Cardiac fibroblast (primary cell): Measurements from ENCODE around the gene TNIP3.

Experiments
- DNase-seq, 2 donors: peaks; one replicate each; pipeline versions ENCODE4 v3.0.0 to v3.0.0-alpha.2; 2010; ENCODE audit warnings: low read depth in 2 of 2
- H3K4me3 ChIP-seq, 2 donors: replicated peaks in 1 of 2; 1 replicate in 1 of 2; 2 replicates in 1 of 2; pipeline ENCODE4 v1.5.1; 2011; ENCODE audit warnings: low read depth in 2 of 2, low read length in 2 of 2, mild to moderate bottlenecking in 2 of 2, moderate library complexity in 1 of 2
- TF ChIP-seq, protein P1 (sequence below): IDR thresholded peaks from one replicate; pipeline ENCODE4 v1.5.1; 2011; ENCODE audit warnings: low read depth, mild to moderate bottlenecking, low read length, inconsistent platforms

The TNIP3 gene

GRCh38 chr4:121126449-121127006 lies 37.6 kb downstream of the TNIP3 start:
- DNase-seq, result no peak
- H3K4me3 ChIP-seq, result no peak overlapping the region
- TF ChIP-seq, protein P1, sequence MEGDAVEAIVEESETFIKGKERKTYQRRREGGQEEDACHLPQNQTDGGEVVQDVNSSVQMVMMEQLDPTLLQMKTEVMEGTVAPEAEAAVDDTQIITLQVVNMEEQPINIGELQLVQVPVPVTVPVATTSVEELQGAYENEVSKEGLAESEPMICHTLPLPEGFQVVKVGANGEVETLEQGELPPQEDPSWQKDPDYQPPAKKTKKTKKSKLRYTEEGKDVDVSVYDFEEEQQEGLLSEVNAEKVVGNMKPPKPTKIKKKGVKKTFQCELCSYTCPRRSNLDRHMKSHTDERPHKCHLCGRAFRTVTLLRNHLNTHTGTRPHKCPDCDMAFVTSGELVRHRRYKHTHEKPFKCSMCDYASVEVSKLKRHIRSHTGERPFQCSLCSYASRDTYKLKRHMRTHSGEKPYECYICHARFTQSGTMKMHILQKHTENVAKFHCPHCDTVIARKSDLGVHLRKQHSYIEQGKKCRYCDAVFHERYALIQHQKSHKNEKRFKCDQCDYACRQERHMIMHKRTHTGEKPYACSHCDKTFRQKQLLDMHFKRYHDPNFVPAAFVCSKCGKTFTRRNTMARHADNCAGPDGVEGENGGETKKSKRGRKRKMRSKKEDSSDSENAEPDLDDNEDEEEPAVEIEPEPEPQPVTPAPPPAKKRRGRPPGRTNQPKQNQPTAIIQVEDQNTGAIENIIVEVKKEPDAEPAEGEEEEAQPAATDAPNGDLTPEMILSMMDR, result no peak

- DNase-seq, result no peak
- H3K4me3 ChIP-seq, result no peak overlapping the region
- TF ChIP-seq, protein P1, result no peak
These were observed 38.6 kb downstream of the TNIP3 start for GRCh38 chr4:121125498-121125885.

DNA sequence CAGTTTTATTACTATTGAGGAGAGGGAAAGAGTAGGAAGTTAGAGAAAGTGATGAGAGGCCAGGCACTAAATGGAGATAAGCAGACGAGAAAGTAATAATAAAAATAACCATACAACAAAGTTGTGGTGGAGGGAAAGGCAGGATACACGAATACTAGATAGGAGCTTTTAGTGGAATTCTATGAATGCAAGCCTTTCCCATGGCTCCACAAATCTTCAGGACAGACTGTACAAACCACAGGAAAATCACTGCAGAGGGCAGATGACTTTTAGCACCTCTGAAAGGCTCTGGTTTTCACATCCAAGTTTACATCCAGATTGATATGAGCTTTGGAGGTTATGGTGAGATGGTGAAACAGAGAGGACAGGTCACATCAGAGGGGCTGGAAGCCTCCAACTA lies 41.5 kb downstream of the TNIP3 start:
- TF ChIP-seq, protein P1, result no peak
- no peak overlapping the region for H3K4me3 ChIP-seq
- peak in 1 of 2 donors; percentile 3 for DNase-seq

GRCh38 chr4:121119715-121120114 lies 44.4 kb downstream of the TNIP3 start:
- no peak overlapping the region for H3K4me3 ChIP-seq
- TF ChIP-seq, protein P1, result no peak
- DNase-seq, result no peak

- TF ChIP-seq, protein P1, result no peak
- no peak for DNase-seq
- no peak overlapping the region for H3K4me3 ChIP-seq
These were observed 45.8 kb downstream of the TNIP3 start for GRCh38 chr4:121118344-121118743.

DNA sequence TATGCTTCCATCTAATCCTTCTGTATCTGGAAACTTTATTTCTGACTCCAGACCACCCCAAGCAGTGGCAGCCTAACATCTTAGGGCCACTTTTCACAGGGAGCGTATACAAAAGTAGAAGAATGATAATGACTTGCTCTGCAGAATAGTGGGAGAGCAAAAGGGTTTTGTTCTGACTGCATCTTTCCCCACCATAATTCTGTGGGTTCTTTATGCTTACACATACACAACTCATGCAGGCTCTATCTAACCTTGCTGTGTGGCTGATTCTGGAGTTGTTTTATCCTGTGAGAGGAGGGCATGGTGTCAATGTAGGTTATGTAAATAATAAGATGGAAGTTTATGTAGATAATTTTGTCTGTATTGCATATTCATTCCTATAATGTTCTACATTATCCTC lies 49.4 kb downstream of the TNIP3 start:
- TF ChIP-seq, protein P1, result no peak
- no peak for DNase-seq
- no peak overlapping the region for H3K4me3 ChIP-seq

DNA sequence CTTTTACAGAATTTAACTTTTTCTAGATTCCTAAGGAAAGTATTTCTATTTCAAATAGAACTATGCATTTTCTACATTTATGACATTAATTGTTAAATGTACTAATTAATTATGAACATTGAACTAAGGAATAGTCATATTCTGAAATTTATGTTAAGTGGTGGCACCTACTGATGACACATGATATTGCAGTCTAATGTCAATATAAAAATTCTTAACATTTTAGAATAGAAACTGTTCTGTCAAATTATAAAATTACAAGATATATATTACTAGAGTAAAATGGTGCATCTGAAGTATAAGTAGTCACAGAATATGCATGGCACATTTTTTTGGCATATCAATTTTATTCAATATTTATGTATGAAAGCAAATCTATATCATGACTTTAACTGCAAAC lies 51.6 kb downstream of the TNIP3 start:
- DNase-seq, result peak in 1 of 2 donors; percentile 7
- no peak overlapping the region for H3K4me3 ChIP-seq
- TF ChIP-seq, protein P1, result peak; percentile 39
